CD4-positive, alpha-beta T cell treated with Interleukin-6 at 100 ng/mL for 8 hours (primary cell): ENCODE data around the gene LRCH4.
A peak's percentile ranks its signal among the peaks of the same experiment; 100 is the strongest.

Experiments
- DNase-seq: peaks from one replicate; pipeline ENCODE4 v3.0.0-alpha.2; 2020; ENCODE audit warnings: mixed read lengths, low spot score

LRCH4 gene

GRCh38 chr7:100585511-100586265 is at the start of gene LRCH4:
TSS of gene LRCH4 (minus strand) at chr7:100586129. CDS start at chr7:100586100, 29 bp downstream.
- peak; percentile 49 for DNase-seq

GRCh38 chr7:100632951-100633717 is 47.2 kb upstream of the LRCH4 start:
- DNase-seq = peak; percentile 59

- no peak for DNase-seq
Observed at GRCh38 chr7:100630066-100630465, 44.1 kb upstream of the LRCH4 start.

- no peak for DNase-seq
Observed at GRCh38 chr7:100629117-100629716, 43.3 kb upstream of the LRCH4 start.

- DNase-seq = no peak
Observed at GRCh38 chr7:100627238-100627549, 41.3 kb upstream of the LRCH4 start.

- DNase-seq = peak; percentile 95
Observed at GRCh38 chr7:100626530-100627237, 40.8 kb upstream of the LRCH4 start.

- no peak for DNase-seq
Observed at GRCh38 chr7:100626055-100626454, 40.1 kb upstream of the LRCH4 start.

GRCh38 chr7:100623951-100624824 is 38.3 kb upstream of the LRCH4 start:
- DNase-seq = no peak

GRCh38 chr7:100621554-100621953 is 35.6 kb upstream of the LRCH4 start:
- DNase-seq = no peak

GRCh38 chr7:100620804-100621203 is 34.9 kb upstream of the LRCH4 start:
- no peak for DNase-seq

GRCh38 chr7:100620239-100620638 is 34.3 kb upstream of the LRCH4 start:
- DNase-seq = no peak

GRCh38 chr7:100614308-100614861 is 28.5 kb upstream of the LRCH4 start:
- DNase-seq = no peak

- DNase-seq = no peak
Observed at GRCh38 chr7:100613412-100614175, 27.7 kb upstream of the LRCH4 start.

GRCh38 chr7:100612730-100613390 is 26.9 kb upstream of the LRCH4 start:
- no peak for DNase-seq

- DNase-seq = peak; percentile 97
Observed at GRCh38 chr7:100611983-100612729, 26.2 kb upstream of the LRCH4 start, which contains the start of gene MOSPD3. TSS of gene MOSPD3 (plus strand) at chr7:100612540. CDS start at chr7:100612792, 252 bp downstream.

- no peak for DNase-seq
Observed at GRCh38 chr7:100609958-100610357, 24.0 kb upstream of the LRCH4 start.

- DNase-seq = no peak
Observed at GRCh38 chr7:100607111-100607510, 21.2 kb upstream of the LRCH4 start.

GRCh38 chr7:100606313-100606712 is 20.4 kb upstream of the LRCH4 start:
- DNase-seq = no peak
